Measurements from ENCODE around the gene ZNF362.
"Not testable (repeated sequence)": the region's sequence is repeated elsewhere in the genome, so short reads cannot be mapped to it uniquely, and the experiment has no call there.

Gene ZNF362

GRCh38 chr1:33256471-33257206 lies at the start of gene ZNF362:
TSS of gene ZNF362 (plus strand) at chr1:33256492. CDS start at chr1:33270575, 14,083 bp downstream.
- peak; percentile 95 for DNase-seq

GRCh38 chr1:33211972-33212371 lies 44.3 kb upstream of the ZNF362 start:
- no peak for DNase-seq

- DNase-seq = peak; percentile 38
Observed at GRCh38 chr1:33219886-33220661, 36.2 kb upstream of the ZNF362 start.

GRCh38 chr1:33220676-33221384 lies 35.5 kb upstream of the ZNF362 start:
- no peak for DNase-seq

- no peak for DNase-seq
Observed at GRCh38 chr1:33221385-33221758, 34.9 kb upstream of the ZNF362 start.

- DNase-seq = no peak
Observed at GRCh38 chr1:33222381-33222780, 33.9 kb upstream of the ZNF362 start.

- DNase-seq = no peak
Observed at GRCh38 chr1:33224166-33224707, 32.1 kb upstream of the ZNF362 start.

- no peak for DNase-seq
Observed at GRCh38 chr1:33225586-33225985, 30.7 kb upstream of the ZNF362 start.

- no peak for DNase-seq
Observed at GRCh38 chr1:33228935-33229487, 27.3 kb upstream of the ZNF362 start.

GRCh38 chr1:33231166-33231565 lies 25.1 kb upstream of the ZNF362 start:
- no peak for DNase-seq

- DNase-seq = no peak
Observed at GRCh38 chr1:33232716-33233115, 23.6 kb upstream of the ZNF362 start.

GRCh38 chr1:33234131-33234530 lies 22.2 kb upstream of the ZNF362 start:
- DNase-seq = no peak

- no peak for DNase-seq
Observed at GRCh38 chr1:33234588-33234990, 21.7 kb upstream of the ZNF362 start.

GRCh38 chr1:33235521-33235920 lies 20.8 kb upstream of the ZNF362 start:
- no peak for DNase-seq

- DNase-seq = no peak
Observed at GRCh38 chr1:33236498-33236897, 19.8 kb upstream of the ZNF362 start.

GRCh38 chr1:33237579-33237978 lies 18.7 kb upstream of the ZNF362 start:
- DNase-seq = peak; percentile 14

GRCh38 chr1:33238194-33238724 lies 18.0 kb upstream of the ZNF362 start:
- peak; percentile 17 for DNase-seq

GRCh38 chr1:33239410-33239809 lies 16.9 kb upstream of the ZNF362 start:
- DNase-seq = not testable (repeated sequence)

- DNase-seq = no peak
Observed at GRCh38 chr1:33241866-33242265, 14.4 kb upstream of the ZNF362 start.

- no peak for DNase-seq
Observed at GRCh38 chr1:33242652-33243051, 13.6 kb upstream of the ZNF362 start.

GRCh38 chr1:33244143-33244808 lies 12.0 kb upstream of the ZNF362 start:
- DNase-seq = no peak

- DNase-seq = no peak
Observed at GRCh38 chr1:33244809-33245186, 11.5 kb upstream of the ZNF362 start.
